ENCODE results near the gene NCL.

DNA sequence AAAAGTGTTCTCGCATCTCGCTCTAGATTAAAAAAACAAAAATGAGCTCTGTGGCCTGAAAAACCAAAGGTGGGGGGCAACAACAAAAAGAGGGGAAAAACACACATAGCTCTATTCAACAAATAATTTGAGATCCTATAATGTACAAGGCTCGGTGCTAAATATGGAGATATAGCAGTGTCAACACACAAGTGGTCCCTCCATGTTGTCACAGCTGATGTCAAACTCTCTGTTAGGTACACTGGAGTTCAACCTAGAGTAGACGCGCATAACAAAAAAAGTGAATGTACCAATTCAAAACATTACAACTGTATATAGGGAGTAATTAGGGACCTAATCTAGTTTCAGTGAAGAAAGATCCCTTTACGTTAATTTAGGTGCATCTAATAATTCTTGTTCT lies 5.9 kb downstream of the NCL start:
- TF ChIP-seq, protein P1, sequence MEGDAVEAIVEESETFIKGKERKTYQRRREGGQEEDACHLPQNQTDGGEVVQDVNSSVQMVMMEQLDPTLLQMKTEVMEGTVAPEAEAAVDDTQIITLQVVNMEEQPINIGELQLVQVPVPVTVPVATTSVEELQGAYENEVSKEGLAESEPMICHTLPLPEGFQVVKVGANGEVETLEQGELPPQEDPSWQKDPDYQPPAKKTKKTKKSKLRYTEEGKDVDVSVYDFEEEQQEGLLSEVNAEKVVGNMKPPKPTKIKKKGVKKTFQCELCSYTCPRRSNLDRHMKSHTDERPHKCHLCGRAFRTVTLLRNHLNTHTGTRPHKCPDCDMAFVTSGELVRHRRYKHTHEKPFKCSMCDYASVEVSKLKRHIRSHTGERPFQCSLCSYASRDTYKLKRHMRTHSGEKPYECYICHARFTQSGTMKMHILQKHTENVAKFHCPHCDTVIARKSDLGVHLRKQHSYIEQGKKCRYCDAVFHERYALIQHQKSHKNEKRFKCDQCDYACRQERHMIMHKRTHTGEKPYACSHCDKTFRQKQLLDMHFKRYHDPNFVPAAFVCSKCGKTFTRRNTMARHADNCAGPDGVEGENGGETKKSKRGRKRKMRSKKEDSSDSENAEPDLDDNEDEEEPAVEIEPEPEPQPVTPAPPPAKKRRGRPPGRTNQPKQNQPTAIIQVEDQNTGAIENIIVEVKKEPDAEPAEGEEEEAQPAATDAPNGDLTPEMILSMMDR (IDR thresholded peaks at IDR 0.05) = no peak
- no peak for TF ChIP-seq POLR2AphosphoS5 (IDR thresholded peaks at IDR 0.05)
